H9 (cell line): Measurements from ENCODE around the gene RMND5B. TPM values are rescaled to one million over a fixed set of nuclear protein-coding genes. Genes with fewer than 3 reads are reported as not detected.
"Not testable (repeated sequence)": the region's sequence is repeated elsewhere in the genome, so short reads cannot be mapped to it uniquely, and the experiment has no call there.

Experiments used
- DNase-seq: peaks from one replicate; pipeline ENCODE4 v3.0.0-alpha.2; 2017
- H2AFZ ChIP-seq: one replicate; pipeline ENCODE4 v1.6.1; 2013; ENCODE audit warnings: mild to moderate bottlenecking, low read length, control low read depth, moderate library complexity
- H2AK5ac ChIP-seq: 2 replicates; pipeline ENCODE4 v1.6.1; 2013; ENCODE audit warnings: low read length, control low read depth, mixed read lengths; ENCODE audit not compliant: insufficient read length
- H2BK120ac ChIP-seq: one replicate; pipeline ENCODE4 v1.6.1; 2013; ENCODE audit warnings: low read depth, mild to moderate bottlenecking, low read length, control low read depth, inconsistent platforms; ENCODE audit not compliant: poor library complexity, severe bottlenecking
- H2BK12ac ChIP-seq: 2 replicates; pipeline ENCODE4 v1.6.1; 2013; ENCODE audit warnings: low read length, control low read depth, mixed read lengths, low read depth; ENCODE audit not compliant: insufficient read length
- H2BK15ac ChIP-seq: 2 replicates; pipeline ENCODE4 v1.6.1; 2013; ENCODE audit warnings: low read depth, low read length, control low read depth
- H2BK20ac ChIP-seq: one replicate; pipeline ENCODE4 v1.6.1; 2013; ENCODE audit warnings: low read depth, mild to moderate bottlenecking, low read length, control low read depth, inconsistent platforms; ENCODE audit not compliant: poor library complexity, severe bottlenecking
- H2BK5ac ChIP-seq: 2 replicates; pipeline ENCODE4 v1.6.1; 2013; ENCODE audit warnings: low read length, control low read depth, mixed read lengths; ENCODE audit not compliant: insufficient read length
- H3K14ac ChIP-seq: 2 replicates; pipeline ENCODE4 v1.6.1; 2013; ENCODE audit warnings: low read length, control low read depth; ENCODE audit not compliant: insufficient read depth
- H3K18ac ChIP-seq: 2 replicates; pipeline ENCODE4 v1.6.1; 2013; ENCODE audit warnings: low read depth, mild to moderate bottlenecking, mixed read lengths, low read length, control low read depth; ENCODE audit not compliant: insufficient read length
- H3K23ac ChIP-seq: 2 replicates; pipeline ENCODE4 v1.6.1; 2013; ENCODE audit warnings: low read length, control low read depth, mixed read lengths, low read depth; ENCODE audit not compliant: insufficient read length
- H3K23me2 ChIP-seq: 2 replicates; pipeline ENCODE4 v1.6.1; 2013; ENCODE audit warnings: low read depth, mild to moderate bottlenecking, mixed read lengths, low read length, control low read depth; ENCODE audit not compliant: insufficient read length, poor library complexity, severe bottlenecking
- H3K27ac ChIP-seq: 2 replicates; pipeline ENCODE4 v1.5.1; 2013; ENCODE audit warnings: low read length, control low read depth, mixed read lengths, low read depth; ENCODE audit not compliant: insufficient read length
- H3K27me3 ChIP-seq: 2 replicates; pipeline ENCODE4 v1.6.1; 2013; ENCODE audit warnings: low read length, control low read depth, inconsistent platforms; ENCODE audit not compliant: insufficient read depth
- H3K4ac ChIP-seq: 2 replicates; pipeline ENCODE4 v1.6.1; 2013; ENCODE audit warnings: low read depth, mild to moderate bottlenecking, control low read depth, inconsistent platforms, low read length, moderate library complexity
- H3K4me1 ChIP-seq: 2 replicates; pipeline ENCODE4 v1.6.1; 2013; ENCODE audit warnings: low read length, control low read depth, inconsistent platforms; ENCODE audit not compliant: insufficient read depth
- H3K4me2 ChIP-seq: 2 replicates; pipeline ENCODE4 v1.6.1; 2013; ENCODE audit warnings: low read length, control low read depth, mixed read lengths; ENCODE audit not compliant: insufficient read length, insufficient read depth
- H3K56ac ChIP-seq: 2 replicates; pipeline ENCODE4 v1.6.1; 2013; ENCODE audit warnings: low read depth, mild to moderate bottlenecking, mixed read lengths, low read length, control low read depth; ENCODE audit not compliant: insufficient read length
- H3K79me1 ChIP-seq: 2 replicates; pipeline ENCODE4 v1.6.1; 2013; ENCODE audit warnings: low read depth, mild to moderate bottlenecking, moderate library complexity, low read length, control low read depth, inconsistent platforms; ENCODE audit not compliant: insufficient read depth, poor library complexity, severe bottlenecking
- H3K79me2 ChIP-seq: 2 replicates; pipeline ENCODE4 v1.6.1; 2013; ENCODE audit warnings: low read length, control low read depth, inconsistent platforms; ENCODE audit not compliant: insufficient read depth
- H3K9ac ChIP-seq: 2 replicates; pipeline ENCODE4 v1.6.1; 2013; ENCODE audit warnings: low read length, control low read depth, mixed read lengths; ENCODE audit not compliant: insufficient read length; ENCODE audit errors: extremely low read depth
- H3K9me3 ChIP-seq: one replicate; pipeline ENCODE4 v1.6.1; 2013; ENCODE audit warnings: low read depth, low read length, inconsistent platforms; ENCODE audit not compliant: control insufficient read depth
- H3T11ph ChIP-seq: one replicate; pipeline ENCODE4 v1.6.1; 2013; ENCODE audit warnings: mild to moderate bottlenecking, low read length, control low read depth, inconsistent platforms
- H4K20me1 ChIP-seq: one replicate; pipeline ENCODE4 v1.6.1; 2013; ENCODE audit not compliant: control insufficient read depth, insufficient read length, insufficient read depth
- H4K5ac ChIP-seq: 2 replicates; pipeline ENCODE4 v1.6.1; 2013; ENCODE audit warnings: low read depth, mild to moderate bottlenecking, mixed read lengths, low read length, control low read depth; ENCODE audit not compliant: insufficient read length
- H4K8ac ChIP-seq: replicated peaks from 2 replicates; pipeline ENCODE4 v1.6.1; 2013; ENCODE audit warnings: low read length, control low read depth, mixed read lengths, low read depth; ENCODE audit not compliant: insufficient read length
- H4K91ac ChIP-seq: 2 replicates; pipeline ENCODE4 v1.6.1; 2013; ENCODE audit warnings: low read depth, mild to moderate bottlenecking, moderate library complexity, mixed read lengths, low read length, control low read depth; ENCODE audit not compliant: insufficient read length
- H3K27ac Mint-ChIP-seq, 3 experiments: 2 replicates in 2 of 3; 3 replicates in 1 of 3; pipeline ENCODE4 v1.8.0; 2020 to 2021; ENCODE audit warnings: mixed read lengths in 3 of 3, mild to moderate bottlenecking in 1 of 3, moderate library complexity in 1 of 3
- H3K27me3 Mint-ChIP-seq: 2 replicates; pipeline ENCODE4 v1.8.0; 2021; ENCODE audit warnings: low read depth, mild to moderate bottlenecking, moderate library complexity, mixed read lengths
- H3K36me3 Mint-ChIP-seq, 3 experiments: 2 replicates in 2 of 3; 3 replicates in 1 of 3; pipeline ENCODE4 v1.8.0; 2020 to 2021; ENCODE audit warnings: low read depth in 3 of 3, mixed read lengths in 3 of 3; ENCODE audit not compliant: insufficient read depth in 1 of 3
- H3K4me1 Mint-ChIP-seq, 2 experiments: 2 replicates each; pipeline ENCODE4 v1.8.0; 2020; ENCODE audit warnings: mixed read lengths in 2 of 2
- H3K4me3 Mint-ChIP-seq, 2 experiments: 2 replicates in 1 of 2; 3 replicates in 1 of 2; pipeline ENCODE4 v1.8.0; 2020 to 2021; ENCODE audit warnings: mild to moderate bottlenecking in 2 of 2, mixed read lengths in 2 of 2, moderate library complexity in 1 of 2
- H3K9me3 Mint-ChIP-seq, 2 experiments: 2 replicates in 1 of 2; 3 replicates in 1 of 2; pipeline ENCODE4 v1.8.0; 2020; ENCODE audit warnings: mild to moderate bottlenecking in 2 of 2, mixed read lengths in 2 of 2, moderate library complexity in 1 of 2
- WGBS: extraction: QIAGEN DNeasy Blood & Tissue Kit; methylation state at CpG from one replicate; pipeline ENCODE4 v1.1.7; 2013; ENCODE audit warnings: missing lambda C conversion rate, low lambda C conversion rate, mixed read lengths; ENCODE audit not compliant: insufficient read length; ENCODE audit errors: extremely low coverage; 5-methylcytosine and 5-hydroxymethylcytosine counted together
- total RNA-seq: library from RNA; stranded (reverse); gene quantifications from 2 replicates; pipeline ENCODE4 v1.2.1, GENCODE V29; 2021
- TF ChIP-seq, protein P1 (sequence below): fragments of 200-600 bp; sonication (generic); conservative IDR thresholded peaks from 3 replicates; pipeline ENCODE4 v1.8.0; 2021; ENCODE audit warnings: antibody characterized with exemption, mild to moderate bottlenecking

The RMND5B gene
- total RNA-seq, 1 experiment from 2014 or later = 86.4 TPM

DNA sequence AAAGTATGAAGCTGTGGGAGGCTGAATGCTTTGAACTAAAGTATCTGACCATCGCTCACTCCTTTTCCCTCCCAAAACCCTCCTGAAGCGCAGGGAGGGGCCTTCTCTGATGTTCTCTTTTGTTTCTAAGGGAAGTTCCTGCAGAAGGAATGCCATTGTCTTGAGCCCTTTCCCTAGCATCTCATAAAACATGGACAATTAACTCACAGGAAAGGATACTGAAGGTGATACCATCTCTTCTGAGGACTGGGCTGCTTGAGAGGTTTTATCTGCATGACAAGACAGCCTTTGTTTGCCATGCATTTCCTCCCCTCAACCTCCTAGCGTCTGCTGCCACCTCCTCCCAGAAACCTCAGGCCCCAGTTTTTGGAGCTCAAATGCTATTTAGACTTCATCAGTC, 4.3 kb upstream of the RMND5B start:
- Histone ChIP-seq H4K5ac (no peak overlapping the region), H3K4me2 (no peak overlapping the region), H3K27ac (peak overlapping the region; percentile 93)

DNA sequence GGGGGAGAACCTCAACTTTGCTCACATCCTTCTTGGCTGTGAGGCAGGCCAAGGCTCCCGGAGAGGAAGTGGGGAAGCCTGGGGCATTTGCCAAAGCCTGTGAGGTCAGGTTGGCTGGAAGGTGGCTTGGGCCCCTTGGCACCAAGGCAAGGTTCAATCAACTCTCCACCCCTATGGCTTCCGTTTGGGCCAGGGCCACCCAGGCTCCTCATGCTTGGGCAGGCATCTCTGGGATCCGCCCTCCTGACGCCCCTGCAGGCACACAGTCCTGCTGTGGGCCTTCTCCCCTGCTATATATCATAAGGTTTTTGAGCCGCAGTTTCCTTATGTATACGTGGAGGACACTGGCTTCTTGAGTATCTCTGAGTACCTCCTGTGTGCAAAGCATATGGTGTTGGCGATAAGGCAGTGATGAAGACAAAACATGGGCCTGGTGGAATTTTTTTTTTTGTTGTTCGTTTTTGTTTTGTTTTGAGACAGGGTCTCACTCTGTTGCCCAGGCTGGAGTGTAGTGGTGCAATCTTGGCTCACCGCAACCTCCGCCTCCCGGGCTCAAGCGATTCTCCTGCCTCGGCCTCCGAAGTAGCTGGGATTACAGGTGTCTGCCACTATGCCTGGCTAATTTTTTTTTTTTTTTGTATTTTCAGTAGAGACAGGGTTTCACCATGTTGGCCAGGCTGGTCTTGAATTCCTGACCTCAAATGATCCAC, 3.4 kb upstream of the RMND5B start:
- not testable (repeated sequence) for H3K4ac ChIP-seq, H2BK20ac ChIP-seq, H4K5ac ChIP-seq, H3K4me1 ChIP-seq, H3K56ac ChIP-seq, H3K4me2 ChIP-seq, H4K20me1 ChIP-seq, H3K79me2 ChIP-seq, H4K8ac ChIP-seq, H2AK5ac ChIP-seq, H3K9ac ChIP-seq, H2BK120ac ChIP-seq, H2AFZ ChIP-seq, H3K27me3 ChIP-seq, H3K23ac ChIP-seq, H3K9me3 Mint-ChIP-seq, H3T11ph ChIP-seq, H3K23me2 ChIP-seq, H3K27me3 Mint-ChIP-seq, H2BK15ac ChIP-seq, H2BK5ac ChIP-seq, H3K79me1 ChIP-seq, H4K91ac ChIP-seq, H3K9me3 ChIP-seq
- WGBS = no CpG with 5 or more reads among the region's 14 CpGs
- H3K4me3 Mint-ChIP-seq = peak overlapping the region in 1 of 2 experiments; percentile 8; a peak in 2 of 5 replicates
- peaks cover 56 to 67% of the 10 kb centered on the region in 2 experiments for H3K4me1 Mint-ChIP-seq
- peak overlapping the region; percentile 91 for H2BK12ac ChIP-seq
- peak overlapping the region; percentile 93 for H3K27ac ChIP-seq
- peaks cover 4 to 29% (median 13%) of the 10 kb centered on the region in 3 experiments; a peak in 5 of 7 replicates for H3K36me3 Mint-ChIP-seq
- peak overlapping the region; percentile 5; the same call in 1 of the 2 replicates for H3K14ac ChIP-seq
- DNase-seq = peak; percentile 57
- H3K18ac ChIP-seq = peak overlapping the region; percentile 28
- peak overlapping the region; percentile 96 to 99 (median 98) for H3K27ac Mint-ChIP-seq

More for the DNA sequence above, 4.3 kb upstream of the RMND5B start:
- Histone ChIP-seq H3T11ph (no peak overlapping the region), H3K79me2 (peaks cover 1% of the 10 kb centered on the region; the same call in 1 of the 2 replicates), H4K91ac (no peak overlapping the region), H2BK5ac (no peak overlapping the region), H3K14ac (no peak overlapping the region), H3K56ac (no peak overlapping the region), H2AFZ (no peak overlapping the region), H2BK20ac (no peak overlapping the region), H3K4ac (no peak overlapping the region), H4K8ac (no peak overlapping the region), H3K9ac (no peak overlapping the region), H3K18ac (no peak overlapping the region), H2BK12ac (no peak overlapping the region), H3K23me2 (peaks cover 5% of the 10 kb centered on the region), H2BK120ac (no peak overlapping the region), H2AK5ac (no peak overlapping the region), H3K9me3 (no peaks in the 10 kb centered on the region), H3K23ac (no peak overlapping the region), H3K79me1 (no peaks in the 10 kb centered on the region), H3K27me3 (no peaks in the 10 kb centered on the region), H2BK15ac (no peak overlapping the region), H4K20me1 (no peaks in the 10 kb centered on the region), H3K4me1 (peaks cover 4% of the 10 kb centered on the region; the same call in 1 of the 2 replicates)
- WGBS = no CpG with 5 or more reads among the region's 3 CpGs
- DNase-seq = peak; percentile 92
- peaks cover 4 to 35% (median 13%) of the 10 kb centered on the region in 3 experiments; a peak in 6 of 7 replicates for H3K36me3 Mint-ChIP-seq
- H3K27ac Mint-ChIP-seq = peak overlapping the region; percentile 96 to 99 (median 98)
- no peaks in the 10 kb centered on the region; the same call in 1 of the 2 replicates for H3K27me3 Mint-ChIP-seq
- H3K4me1 Mint-ChIP-seq = peaks cover 51 to 61% of the 10 kb centered on the region in 2 experiments
- no peaks in the 10 kb centered on the region for H3K9me3 Mint-ChIP-seq
- H3K4me3 Mint-ChIP-seq = peak overlapping the region; percentile 30 to 65; a peak in 4 of 5 replicates
- TF ChIP-seq, protein P1, sequence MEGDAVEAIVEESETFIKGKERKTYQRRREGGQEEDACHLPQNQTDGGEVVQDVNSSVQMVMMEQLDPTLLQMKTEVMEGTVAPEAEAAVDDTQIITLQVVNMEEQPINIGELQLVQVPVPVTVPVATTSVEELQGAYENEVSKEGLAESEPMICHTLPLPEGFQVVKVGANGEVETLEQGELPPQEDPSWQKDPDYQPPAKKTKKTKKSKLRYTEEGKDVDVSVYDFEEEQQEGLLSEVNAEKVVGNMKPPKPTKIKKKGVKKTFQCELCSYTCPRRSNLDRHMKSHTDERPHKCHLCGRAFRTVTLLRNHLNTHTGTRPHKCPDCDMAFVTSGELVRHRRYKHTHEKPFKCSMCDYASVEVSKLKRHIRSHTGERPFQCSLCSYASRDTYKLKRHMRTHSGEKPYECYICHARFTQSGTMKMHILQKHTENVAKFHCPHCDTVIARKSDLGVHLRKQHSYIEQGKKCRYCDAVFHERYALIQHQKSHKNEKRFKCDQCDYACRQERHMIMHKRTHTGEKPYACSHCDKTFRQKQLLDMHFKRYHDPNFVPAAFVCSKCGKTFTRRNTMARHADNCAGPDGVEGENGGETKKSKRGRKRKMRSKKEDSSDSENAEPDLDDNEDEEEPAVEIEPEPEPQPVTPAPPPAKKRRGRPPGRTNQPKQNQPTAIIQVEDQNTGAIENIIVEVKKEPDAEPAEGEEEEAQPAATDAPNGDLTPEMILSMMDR = no peak
